Measurements from ENCODE around the gene RSPRY1. TPM values are rescaled to one million over a fixed set of nuclear protein-coding genes. Genes with fewer than 3 reads are reported as not detected.

The RSPRY1 gene
- total RNA-seq: 10 to 100 TPM; 28.2 to 31.8 (median 29.5) TPM

- WGBS, 2 donors (ENCODE audit: low coverage in 1 of 2): 0% methylated on average over 8 to 13 of the region's 64 CpGs
- Histone ChIP-seq H3K27ac (peak within 1 kb of the TSS; percentile 76 to 97 (median 97)), H3K4me3 (peak within 1 kb of the TSS; percentile 64 to 94), H3K27me3 (no peaks in the 10 kb centered on the region), H3K9me3 (no peaks in the 10 kb centered on the region), H3K4me1 (peaks cover 0 to 61% (median 15%) of the 10 kb centered on the region in 3 donors), H3K36me3 (no peaks in the 10 kb centered on the region)
- TF ChIP-seq POLR2A (IDR thresholded peaks at IDR 0.05): peak; percentile 71 to 76
- TF ChIP-seq POLR2AphosphoS5 (IDR thresholded peaks at IDR 0.05): peak; percentile 68
- TF ChIP-seq, protein P1, sequence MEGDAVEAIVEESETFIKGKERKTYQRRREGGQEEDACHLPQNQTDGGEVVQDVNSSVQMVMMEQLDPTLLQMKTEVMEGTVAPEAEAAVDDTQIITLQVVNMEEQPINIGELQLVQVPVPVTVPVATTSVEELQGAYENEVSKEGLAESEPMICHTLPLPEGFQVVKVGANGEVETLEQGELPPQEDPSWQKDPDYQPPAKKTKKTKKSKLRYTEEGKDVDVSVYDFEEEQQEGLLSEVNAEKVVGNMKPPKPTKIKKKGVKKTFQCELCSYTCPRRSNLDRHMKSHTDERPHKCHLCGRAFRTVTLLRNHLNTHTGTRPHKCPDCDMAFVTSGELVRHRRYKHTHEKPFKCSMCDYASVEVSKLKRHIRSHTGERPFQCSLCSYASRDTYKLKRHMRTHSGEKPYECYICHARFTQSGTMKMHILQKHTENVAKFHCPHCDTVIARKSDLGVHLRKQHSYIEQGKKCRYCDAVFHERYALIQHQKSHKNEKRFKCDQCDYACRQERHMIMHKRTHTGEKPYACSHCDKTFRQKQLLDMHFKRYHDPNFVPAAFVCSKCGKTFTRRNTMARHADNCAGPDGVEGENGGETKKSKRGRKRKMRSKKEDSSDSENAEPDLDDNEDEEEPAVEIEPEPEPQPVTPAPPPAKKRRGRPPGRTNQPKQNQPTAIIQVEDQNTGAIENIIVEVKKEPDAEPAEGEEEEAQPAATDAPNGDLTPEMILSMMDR (IDR thresholded peaks at IDR 0.05): no peak
- peak; percentile 98 for ATAC-seq
These were observed at the start of gene RSPRY1, which contains the start of gene PSME3IP1 for GRCh38 chr16:57185945-57186871. Gene RSPRY1 (plus strand): TSS chr16:57186329. CDS start chr16:57204659, 18,330 bp downstream. Gene PSME3IP1 (minus strand): TSS chr16:57186039. CDS start chr16:57173854, 12,185 bp downstream.

DNA sequence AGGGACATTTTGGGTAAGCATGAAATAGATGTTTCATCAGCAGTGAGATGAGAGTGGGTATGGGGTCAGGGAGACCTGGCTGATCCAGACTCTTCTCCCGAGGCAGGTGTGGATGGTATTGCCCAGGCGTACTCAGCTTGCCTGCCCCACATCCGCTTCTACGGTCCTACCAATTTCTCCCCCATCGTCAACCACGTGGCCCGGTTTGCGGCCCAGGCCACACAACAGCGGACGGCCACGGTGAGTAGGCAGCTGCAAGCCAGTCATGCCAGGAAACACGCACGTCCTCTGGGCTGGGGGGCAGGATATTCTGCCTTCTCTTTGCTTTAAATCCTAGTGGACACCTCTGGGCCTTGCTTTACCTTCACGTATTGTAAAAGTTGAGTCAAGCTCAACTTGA lies 49.1 kb upstream of the RSPRY1 start:
- WGBS, 2 donors (ENCODE audit: low coverage in 1 of 2): 80 to 86% methylated on average over 6 to 11 of the region's 14 CpGs

DNA sequence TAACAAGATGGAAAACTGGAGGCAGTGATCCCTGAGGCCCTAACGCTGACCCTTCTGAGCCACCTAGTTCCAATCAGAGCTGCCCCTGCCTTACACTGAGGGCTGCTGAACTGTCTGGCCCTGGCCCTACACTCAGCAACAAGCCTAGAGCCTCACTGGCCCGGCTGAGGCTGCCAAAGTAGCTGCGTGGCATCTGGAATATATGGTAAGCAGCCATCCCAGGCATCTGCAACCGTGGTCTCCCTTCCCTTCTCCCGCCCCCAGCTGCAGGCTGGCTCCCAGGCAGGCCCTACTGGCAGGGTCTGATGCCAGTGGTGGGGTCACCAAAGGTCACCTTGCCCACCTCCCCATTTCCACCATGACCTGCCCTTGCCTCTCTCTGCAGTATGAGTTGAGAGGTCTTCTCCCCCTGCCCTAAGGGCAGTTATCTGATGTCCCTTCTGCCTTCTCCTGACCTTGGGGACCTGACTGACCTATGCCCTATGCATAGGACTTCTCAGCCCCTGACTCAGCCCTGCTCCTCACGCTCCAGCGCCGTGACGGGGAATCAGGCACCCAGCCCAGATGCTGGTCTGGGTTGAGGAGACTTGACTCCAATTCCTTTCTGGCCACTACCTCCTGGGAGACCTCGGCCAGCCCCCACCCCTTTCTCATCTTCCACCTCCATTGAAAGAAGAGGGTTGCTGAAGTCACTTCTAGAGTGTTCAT lies 48.4 kb upstream of the RSPRY1 start:
- 69 to 89% methylated on average over 3 to 7 of the region's 10 CpGs for WGBS, 2 donors (ENCODE audit: low coverage in 1 of 2)

More for the DNA sequence above, 49.1 kb upstream of the RSPRY1 start:
- H3K9me3 ChIP-seq: no peaks in the 10 kb centered on the region
- TF ChIP-seq, protein P1 (IDR thresholded peaks at IDR 0.05): no peak
- no peak overlapping the region for H3K4me3 ChIP-seq
- no peaks in the 10 kb centered on the region for H3K27me3 ChIP-seq
- ATAC-seq: no peak
- no peak overlapping the region for H3K27ac ChIP-seq
- H3K36me3 ChIP-seq: peaks cover 0 to 28% of the 10 kb centered on the region in 2 donors
- peaks cover 0 to 18% (median 0%) of the 10 kb centered on the region in 3 donors for H3K4me1 ChIP-seq

GRCh38 chr16:57138281-57138935 lies 47.7 kb upstream of the RSPRY1 start:
- Histone ChIP-seq H3K4me3 (no peak overlapping the region), H3K9me3 (no peaks in the 10 kb centered on the region), H3K36me3 (peaks cover 0 to 28% of the 10 kb centered on the region in 2 donors), H3K27ac (no peak overlapping the region), H3K4me1 (peaks cover 0 to 31% (median 0%) of the 10 kb centered on the region in 3 donors), H3K27me3 (no peaks in the 10 kb centered on the region)
- no peak for ATAC-seq
- 67 to 80% methylated on average over 3 to 9 of the region's 10 CpGs for WGBS, 2 donors (ENCODE audit: low coverage in 1 of 2)
- TF ChIP-seq POLR2A (IDR thresholded peaks at IDR 0.05) (no peak), POLR2AphosphoS5 (IDR thresholded peaks at IDR 0.05) (no peak), EP300 (IDR thresholded peaks at IDR 0.05) (no peak)
- TF ChIP-seq, protein P1 (IDR thresholded peaks at IDR 0.05): no peak

More for the DNA sequence above, 48.4 kb upstream of the RSPRY1 start:
- no peak overlapping the region for H3K4me3 ChIP-seq
- no peaks in the 10 kb centered on the region for H3K9me3 ChIP-seq
- no peak for ATAC-seq
- H3K27me3 ChIP-seq: no peaks in the 10 kb centered on the region
- no peak overlapping the region for H3K27ac ChIP-seq
- TF ChIP-seq POLR2AphosphoS5 (IDR thresholded peaks at IDR 0.05) (no peak), POLR2A (IDR thresholded peaks at IDR 0.05) (no peak), EP300 (IDR thresholded peaks at IDR 0.05) (no peak)
- TF ChIP-seq, protein P1 (IDR thresholded peaks at IDR 0.05): no peak
- peaks cover 0 to 28% of the 10 kb centered on the region in 2 donors for H3K36me3 ChIP-seq
- H3K4me1 ChIP-seq: peaks cover 0 to 24% (median 0%) of the 10 kb centered on the region in 3 donors

All from gastroesophageal sphincter (tissue), 4 donors.